Middle frontal gyrus (tissue), 1 donor: ENCODE data around the gene HOOK1.

Experiments used
- DNase-seq: peaks from one replicate; pipeline ENCODE4 v3.0.0-alpha.2; 2015; ENCODE audit warnings: low spot score; ENCODE audit errors: extremely low spot score

HOOK1 gene

DNA sequence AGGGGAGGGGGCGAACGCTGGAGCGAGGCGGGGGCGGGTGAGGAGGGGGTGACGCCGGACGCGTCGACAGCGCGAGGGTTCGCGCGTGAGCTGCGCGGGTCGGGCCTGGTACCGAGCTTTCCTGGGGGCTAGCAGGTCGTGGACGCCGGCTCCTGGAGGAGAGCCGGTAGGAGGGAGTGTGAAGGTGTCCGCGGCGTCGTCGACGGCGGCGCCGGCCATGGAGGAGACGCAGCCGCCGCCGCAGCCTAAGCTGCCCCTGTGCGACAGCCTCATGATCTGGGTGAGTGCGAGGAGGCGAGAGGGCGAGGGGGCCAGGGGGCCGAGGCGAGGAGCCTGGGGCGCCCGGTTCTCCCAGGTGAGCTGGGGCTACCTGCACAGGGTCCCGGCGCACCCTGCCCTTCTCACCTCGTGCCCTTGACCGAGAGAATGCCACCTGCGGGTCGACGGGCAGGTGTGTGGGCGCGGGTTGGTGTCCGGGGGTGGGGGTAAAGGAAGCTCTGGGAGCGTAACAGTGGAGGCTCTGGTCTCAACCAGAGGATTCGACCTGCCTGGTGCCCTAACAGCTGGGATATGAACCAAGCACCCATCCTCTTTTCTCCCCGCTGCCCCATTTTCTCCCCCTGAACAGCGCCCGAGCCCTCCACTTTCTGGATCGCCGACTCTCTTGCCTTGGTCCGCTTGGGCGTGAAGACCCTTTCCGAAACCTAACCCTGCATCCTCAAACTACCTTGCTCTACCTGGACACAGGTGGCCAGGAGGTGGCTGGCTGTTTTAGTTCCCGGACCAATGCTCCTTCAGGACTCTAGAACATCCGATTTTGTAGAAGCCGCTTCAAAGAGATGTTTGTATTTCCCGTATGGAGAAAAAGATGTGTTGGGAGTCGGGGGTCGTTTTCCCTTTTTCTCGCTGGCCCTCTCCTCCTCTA lies at the start of gene HOOK1:
TSS of gene HOOK1 (plus strand) at position 49 of the 925 bp plus-strand sequence. CDS start at position 218, 169 bp downstream.
- DNase-seq, result no peak

DNA sequence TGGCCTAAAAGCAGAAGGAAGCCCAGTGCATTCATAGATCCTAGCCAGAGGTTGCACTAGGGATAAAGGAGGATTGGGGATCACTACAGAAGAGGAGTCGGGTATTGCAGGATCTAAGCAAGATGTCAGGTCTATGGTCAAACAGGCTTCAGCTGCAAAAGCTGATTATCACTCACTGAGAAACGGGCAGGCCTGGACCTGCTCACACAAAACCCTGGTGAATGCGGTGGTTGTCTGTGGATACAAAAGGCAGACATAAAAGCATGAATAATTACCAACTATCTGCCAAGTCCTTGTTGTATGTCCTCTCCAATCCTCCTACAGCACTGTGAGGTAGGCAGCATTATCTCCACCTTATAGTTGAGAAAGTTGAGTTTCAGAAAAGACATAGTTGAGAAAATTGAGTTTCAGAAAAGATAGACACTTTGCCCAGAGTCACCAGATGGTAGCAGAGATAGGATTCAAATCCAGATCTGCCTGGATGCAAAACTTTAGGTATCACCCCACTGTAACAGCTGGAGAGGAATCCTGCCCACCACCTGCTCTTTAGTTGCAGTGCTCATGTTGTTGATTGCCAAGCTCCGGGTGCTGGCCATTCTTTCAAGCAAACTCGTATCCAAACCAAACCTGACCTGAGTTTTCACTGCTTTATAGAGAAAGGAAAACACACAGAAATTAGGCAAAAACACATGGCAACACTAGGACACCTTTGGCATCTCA lies 49.6 kb upstream of the HOOK1 start:
- DNase-seq, result no peak

- peak; percentile 18 for DNase-seq
Observed at GRCh38 chr1:59766227-59766855, 48.4 kb upstream of the HOOK1 start.

GRCh38 chr1:59767119-59767518 lies 47.6 kb upstream of the HOOK1 start:
- DNase-seq, result no peak

DNA sequence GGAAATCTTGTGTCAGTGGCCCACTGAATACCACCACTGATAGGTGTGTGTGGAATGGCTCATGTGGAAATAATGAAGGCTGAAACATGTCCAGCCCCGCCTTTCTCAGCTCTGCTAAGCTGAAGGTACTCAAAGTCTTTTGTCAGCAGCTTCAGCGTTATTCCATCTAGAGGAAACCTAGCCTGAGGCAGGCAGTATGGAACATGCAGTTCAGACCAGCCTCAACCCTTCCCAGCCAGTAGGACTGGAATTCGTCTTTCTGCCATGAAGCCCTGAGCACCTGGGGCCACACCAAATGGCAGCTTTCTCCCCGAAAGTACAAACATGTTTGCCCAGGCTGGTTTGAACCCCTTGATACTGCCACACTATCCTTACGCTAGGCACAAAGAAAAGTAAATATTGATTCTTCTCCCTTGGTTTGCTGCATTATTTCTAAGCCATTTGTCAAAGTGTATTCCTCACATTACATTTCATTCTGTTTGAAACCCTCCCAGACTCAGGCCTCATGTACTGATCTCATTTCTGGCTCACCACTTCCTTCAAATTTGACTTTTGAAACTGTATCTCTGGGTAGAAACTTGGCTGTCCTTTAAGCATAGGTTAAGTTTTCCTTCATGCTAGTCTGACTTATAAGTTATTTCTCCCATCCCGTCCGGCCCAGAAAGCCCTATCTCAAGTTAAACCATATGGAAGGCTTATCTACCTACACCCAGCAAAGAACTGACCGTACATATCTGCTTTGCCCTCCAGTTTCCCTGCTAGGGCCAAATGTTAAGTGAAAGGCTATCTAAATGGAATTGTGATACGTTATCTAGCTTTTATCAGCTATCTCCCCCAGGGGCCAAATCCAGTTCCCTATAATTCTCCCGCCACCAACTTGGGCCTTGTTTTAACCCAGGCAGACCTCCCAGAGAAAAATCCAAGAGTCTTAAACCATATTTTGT lies 45.7 kb upstream of the HOOK1 start:
- DNase-seq, result no peak

DNA sequence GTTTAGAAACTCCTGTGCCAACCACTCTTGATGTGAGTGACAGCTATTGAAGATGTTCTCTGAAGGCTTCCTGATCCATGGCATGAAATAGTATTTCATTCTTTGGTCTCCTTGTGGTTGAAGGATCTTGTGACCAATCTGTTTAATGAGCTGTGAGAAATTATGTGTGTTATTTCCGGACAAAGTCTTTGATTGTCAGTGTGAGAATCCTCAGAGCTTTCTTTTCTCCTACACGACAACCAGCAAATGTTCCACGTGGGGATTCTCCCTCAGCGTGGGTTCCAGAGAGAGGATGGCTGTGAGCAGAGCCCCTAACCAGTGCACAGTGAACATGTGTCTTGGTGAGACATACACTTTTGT lies 45.0 kb upstream of the HOOK1 start:
- DNase-seq, result no peak

DNA sequence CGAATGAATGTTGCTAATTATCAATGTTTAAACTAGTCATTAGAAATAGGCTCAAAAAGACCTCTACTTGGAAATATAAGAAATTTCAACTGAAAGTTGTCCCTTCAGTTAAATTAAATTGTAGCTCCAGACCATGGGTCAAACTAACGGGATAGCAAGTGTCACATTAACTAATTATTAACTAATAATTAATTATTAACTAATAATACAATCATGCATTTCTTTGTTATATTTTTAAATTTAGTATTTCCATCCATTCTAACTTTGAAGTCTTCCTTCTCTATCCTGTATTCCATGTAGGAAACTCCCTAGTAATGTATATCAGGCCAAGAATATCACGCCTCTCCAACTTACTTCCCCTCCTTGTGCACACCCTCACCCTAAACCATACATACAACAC lies 43.4 kb upstream of the HOOK1 start:
- DNase-seq, result no peak

DNA sequence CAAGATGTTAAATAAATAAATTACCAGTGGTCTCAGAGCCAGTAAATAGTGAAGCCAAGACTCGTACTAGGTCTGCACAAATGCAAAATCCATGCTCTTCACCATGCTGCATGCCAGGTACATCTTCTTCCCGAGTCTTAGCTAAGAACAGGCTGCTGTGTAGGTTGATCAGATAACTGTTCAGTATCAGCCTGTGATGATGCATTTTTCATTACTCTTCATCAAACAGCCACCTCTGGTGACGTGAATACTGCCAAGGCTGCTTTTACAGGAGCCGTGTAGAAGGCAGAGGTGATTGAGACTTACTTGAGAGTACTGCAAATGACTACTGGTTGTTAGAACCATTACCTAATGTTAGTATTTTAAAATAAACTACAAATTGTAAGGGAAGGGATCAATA lies 39.3 kb upstream of the HOOK1 start:
- no peak for DNase-seq

DNA sequence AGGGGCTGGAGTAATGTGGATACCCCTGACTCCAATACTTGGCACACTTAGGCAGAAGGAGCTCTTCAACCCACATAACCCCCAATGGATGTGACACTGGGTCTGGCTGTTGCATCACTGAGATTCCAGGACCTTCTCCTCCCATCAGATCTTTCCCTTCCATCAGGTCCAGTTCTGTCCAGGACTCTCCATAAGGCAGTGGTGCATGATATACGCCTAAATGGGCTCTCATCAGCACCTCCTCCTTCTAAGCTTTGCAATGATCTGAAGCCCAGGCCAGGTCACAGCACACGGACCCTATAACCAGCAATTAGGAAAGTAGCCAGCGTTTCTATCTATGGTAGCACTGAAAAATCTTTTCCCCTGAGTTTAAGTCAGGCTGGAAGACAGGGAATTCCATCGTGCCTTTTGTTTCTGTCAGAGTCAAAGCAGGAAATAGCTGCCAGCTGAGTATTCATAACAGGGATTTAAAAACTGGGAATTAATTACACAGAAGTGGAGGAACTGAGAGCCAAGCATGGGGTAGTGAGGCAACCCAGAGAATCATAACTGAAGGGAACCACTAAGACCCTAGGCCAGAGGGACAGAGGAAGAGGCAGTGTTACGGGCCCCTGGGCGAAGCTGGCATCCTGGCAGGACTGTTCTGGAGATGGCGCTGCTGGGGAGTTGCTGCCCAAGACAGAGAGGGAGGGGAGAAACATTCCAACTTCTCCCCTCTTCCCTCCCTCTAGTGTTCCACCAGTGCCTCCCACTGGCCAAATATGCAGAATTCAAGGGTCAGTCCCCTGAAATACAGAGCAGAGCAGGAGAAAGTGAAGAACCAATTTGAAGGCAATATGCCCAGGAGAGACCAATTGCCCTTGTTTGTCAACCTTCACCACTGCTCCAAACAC lies 37.5 kb upstream of the HOOK1 start:
- no peak for DNase-seq

- no peak for DNase-seq
Observed at GRCh38 chr1:59779949-59780348, 34.8 kb upstream of the HOOK1 start.

DNA sequence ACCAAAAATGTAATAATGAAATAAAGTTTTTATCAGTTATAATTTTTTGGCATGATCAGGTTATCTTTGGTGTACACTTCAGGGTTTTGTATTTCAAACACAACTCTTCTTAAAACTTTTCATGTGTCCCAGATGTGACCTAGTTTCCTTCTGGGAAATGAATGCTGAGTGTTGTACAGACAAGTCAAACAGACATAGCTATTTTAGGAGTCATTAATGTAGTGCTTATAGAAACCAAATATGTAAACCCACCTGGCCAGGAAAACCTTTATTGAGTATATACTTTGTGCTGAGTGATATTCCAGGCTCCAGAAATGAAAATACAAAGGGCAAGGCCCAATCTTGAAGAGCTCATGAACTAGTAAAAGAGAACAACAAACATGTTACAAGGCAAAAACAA lies 25.9 kb upstream of the HOOK1 start:
- DNase-seq, result no peak

DNA sequence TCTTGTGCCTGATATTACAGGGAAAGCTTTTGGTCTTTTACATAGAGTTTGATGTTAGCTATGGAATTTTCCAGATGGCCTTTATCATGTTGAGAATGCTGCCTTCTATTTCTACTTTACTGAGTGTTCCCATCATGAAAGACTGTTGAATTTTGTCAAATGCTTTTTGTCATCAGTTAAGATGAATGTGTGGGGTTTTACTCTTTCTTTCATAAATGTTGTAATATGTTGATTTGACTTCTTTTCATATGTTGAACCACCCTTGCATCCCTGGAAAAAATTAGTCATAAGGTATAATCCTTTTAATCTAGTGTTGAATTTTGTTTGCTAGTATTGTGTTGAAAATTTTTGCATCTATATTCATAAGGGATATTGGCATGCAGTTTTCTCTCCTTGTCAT lies 16.1 kb upstream of the HOOK1 start:
- DNase-seq, result no peak

DNA sequence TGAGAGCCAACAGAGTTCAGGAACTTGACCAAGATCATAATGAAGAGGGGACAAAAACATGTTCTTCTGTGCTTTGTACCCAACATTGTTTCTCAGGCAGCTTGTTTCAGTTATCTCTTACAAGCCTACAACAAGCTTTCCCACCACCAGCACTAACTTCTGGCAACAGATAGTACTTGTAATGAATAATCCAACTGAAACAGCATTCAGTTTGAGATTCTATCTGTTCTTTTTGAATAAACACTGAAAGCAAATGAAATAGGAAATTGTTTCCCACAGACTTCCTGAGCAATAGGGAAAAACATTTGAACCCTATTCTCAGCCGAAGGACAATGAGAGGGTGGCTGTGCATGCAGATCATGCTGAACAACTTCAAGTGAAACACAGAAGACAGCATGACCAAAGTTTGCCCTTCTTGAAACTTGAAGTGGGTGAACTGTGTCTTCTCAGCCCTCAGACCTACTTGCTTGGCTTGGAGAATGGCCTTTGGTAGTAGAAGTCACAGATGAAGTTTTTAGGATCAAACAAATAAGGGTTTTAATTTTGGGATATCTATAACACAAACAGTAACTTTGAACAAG lies 11.2 kb upstream of the HOOK1 start:
- DNase-seq, result no peak

- DNase-seq, result no peak
Observed at GRCh38 chr1:59804301-59804700, 10.4 kb upstream of the HOOK1 start.

DNA sequence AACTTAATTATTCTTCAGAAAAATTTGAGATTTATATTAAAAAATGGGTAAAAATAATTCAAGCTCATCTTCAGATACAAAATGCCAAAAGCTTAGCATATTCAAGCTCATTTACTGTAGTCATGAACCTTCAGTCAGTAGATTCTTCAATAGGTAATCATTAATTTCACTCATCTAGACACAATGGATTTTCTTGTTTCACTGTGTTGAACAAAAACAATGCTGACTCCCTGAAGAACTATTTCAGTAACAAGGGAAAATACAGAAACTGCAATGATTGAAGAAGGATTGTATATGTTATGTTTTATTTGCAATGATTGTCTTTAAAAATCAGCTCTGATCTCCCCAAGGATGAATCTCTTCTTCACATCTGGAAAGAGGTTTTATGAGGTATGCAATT lies 9.2 kb upstream of the HOOK1 start:
- DNase-seq, result no peak

DNA sequence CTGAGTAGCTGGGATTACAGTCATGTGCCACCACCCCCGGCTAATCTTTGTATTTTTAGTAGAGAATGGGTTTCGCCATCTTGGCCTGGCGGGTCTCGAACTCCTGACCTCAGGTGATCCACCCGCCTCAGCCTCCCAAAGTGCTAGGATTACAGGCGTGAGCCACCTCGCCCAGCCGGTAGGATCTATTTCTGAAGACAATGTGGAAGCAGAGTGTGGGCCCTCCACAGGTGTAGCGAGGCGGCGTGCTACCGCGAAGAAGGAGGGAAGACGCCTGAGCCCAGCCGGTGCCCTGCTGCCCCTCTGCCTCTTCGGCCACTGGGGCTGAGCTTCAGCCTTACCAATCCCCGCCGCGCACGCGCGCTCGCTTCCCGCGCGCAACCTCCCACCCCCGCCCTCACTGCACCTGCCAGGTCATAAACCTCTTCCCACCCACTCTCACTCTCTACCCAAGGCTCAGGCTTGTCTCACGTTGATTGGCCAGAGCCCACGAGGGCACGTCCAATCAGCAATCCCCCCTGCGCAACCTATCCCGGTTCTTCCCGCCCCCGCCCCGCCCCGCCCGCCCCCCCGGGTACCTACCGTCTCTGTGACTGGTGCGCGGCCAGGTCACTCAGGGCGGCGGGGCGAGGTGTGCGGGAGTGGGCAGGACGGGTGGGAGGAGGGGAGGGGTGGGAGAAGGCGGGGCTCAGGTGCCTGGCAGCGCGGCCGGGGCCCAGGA lies 409 bp upstream of the HOOK1 start:
- peak; percentile 78 for DNase-seq

DNA sequence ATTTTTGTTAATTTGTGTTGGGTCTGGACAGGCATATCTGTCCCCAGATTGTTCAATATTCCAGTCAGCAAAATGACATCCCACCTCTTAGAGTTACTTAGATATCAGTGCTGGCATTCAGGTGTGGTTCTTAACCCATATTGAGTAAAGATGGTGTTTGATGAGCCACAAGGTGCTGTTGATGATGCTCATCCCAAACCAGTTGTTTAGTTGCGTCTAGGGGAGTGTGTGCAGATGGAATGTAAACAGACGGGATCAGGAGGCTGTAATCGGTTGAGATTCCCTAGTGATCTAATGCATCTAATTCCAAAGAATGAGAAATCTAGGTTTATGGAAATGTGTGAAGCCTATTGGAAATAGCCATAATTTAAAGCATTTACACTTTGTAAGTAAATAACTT lies 1.1 kb downstream of the HOOK1 start:
- DNase-seq, result no peak

- DNase-seq, result no peak
Observed at GRCh38 chr1:59816318-59816878, 1.6 kb downstream of the HOOK1 start.
